HG03521 (cell line): ENCODE data around the gene EDNRA.
"Not testable (repeated sequence)": the region's sequence is repeated elsewhere in the genome, so short reads cannot be mapped to it uniquely, and the experiment has no call there.

Source experiments
- ATAC-seq: cut with Tn5 transposase; IDR thresholded peaks from one replicate; pipeline ENCODE4 v1.9.1; 2021; ENCODE audit warnings: mild to moderate bottlenecking, moderate library complexity; ENCODE audit not compliant: unreplicated experiment

Gene EDNRA

DNA sequence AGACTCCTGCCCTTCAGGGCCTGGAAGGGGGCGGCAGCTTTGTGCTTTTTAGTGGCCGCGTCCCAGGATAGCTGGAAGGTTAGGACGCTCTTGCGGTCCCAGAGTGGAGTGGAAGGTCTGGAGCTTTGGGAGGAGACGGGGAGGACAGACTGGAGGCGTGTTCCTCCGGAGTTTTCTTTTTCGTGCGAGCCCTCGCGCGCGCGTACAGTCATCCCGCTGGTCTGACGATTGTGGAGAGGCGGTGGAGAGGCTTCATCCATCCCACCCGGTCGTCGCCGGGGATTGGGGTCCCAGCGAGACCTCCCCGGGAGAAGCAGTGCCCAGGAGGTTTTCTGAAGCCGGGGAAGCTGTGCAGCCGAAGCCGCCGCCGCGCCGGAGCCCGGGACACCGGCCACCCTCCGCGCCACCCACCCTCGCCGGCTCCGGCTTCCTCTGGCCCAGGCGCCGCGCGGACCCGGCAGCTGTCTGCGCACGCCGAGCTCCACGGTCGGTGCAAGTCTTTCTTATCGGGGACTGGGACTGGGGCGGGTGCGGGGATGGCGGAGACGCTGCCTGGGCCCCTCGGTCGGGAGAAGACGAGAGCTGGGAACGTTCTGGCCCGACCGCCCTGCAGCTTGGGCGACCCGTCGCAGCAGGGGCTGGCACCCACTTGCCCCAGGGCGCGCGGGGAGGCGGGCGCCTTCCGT lies at the start of gene EDNRA:
TSS of gene EDNRA (plus strand) at position 207 of the 686 bp plus-strand sequence. CDS start 4,585 bp downstream, outside the sequence.
- ATAC-seq, result no peak

DNA sequence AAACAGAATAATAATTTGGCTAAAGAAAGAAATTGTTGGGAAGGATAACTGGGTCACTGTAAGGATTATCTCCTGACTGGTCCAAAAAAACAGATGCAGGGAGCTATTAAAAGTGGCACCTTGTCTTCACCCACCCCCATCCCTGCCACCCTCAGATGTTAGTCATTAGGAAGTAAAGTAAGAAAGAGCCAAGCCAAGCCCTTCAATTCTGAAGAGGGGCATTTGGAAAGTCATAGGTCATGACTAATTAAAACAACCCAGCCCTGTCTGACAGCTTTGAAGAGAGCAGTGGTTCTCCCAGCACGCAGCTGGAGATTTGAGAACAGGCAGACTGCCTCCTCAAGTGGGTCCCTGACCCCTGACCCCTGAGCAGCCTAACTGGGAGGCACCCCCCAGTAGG lies 46.5 kb upstream of the EDNRA start:
- ATAC-seq, result not testable (repeated sequence)

DNA sequence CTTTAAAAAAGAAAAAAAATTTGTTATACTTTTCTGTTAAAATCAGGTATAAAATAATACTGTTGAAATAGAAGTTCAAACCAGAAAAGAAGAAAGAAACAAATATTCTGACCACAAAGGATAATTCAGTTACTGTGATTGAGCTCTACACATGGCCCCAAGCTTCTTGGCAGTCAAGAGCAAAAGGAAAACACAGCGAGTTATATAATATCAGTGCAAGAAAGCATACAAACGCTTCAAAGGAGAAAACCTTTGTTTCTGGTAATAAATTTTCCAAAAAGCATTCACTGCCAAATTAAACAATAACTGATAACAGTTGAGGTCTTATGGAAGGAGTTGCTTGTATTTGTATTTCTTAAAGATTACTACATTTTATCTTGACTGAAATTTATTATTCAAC lies 40.5 kb upstream of the EDNRA start:
- no peak for ATAC-seq

DNA sequence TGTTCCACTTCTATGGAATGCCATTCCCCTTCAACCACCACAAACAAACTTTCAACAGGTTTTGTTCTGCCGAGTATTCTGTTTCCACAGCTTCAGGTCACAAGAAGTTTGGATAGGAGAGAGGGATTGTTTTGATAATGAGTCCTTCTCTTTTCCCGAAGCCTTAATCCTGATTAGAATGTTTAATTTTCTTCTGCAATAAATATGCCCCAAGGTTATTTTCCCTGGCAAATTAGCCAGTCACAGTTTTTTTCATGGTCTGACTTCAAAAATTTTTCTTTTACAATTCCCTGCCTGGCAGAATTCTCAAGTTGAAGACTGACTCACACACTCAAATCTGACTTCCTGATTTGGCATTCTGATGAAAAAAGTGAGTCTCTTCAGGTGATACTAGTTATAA lies 33.1 kb upstream of the EDNRA start:
- no peak for ATAC-seq

DNA sequence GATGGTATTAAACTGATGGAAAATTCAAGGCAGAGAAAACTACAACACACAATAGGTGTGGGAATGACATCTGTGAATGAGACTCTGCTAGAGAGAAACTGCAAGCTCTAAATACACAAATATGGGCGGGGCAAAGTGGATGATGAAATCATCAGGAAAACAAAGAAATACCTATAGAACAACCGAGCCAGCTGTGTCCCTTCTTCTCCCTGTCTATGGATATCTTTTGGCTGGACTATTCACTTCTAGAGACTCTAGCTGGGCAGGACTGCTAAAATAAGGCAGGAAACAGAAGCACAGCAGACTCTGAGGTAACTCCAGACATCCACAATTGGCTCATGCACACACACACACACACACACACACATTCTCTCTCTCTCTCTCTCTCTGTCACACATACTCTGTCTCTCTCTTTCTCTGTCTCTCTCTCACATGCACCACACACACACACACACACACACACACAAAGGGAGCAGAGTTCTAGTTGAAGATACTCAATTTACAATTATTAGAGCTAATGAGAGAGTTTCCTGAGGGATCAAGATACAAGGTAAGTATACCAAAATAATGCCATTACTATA lies 27.2 kb upstream of the EDNRA start:
- no peak for ATAC-seq

DNA sequence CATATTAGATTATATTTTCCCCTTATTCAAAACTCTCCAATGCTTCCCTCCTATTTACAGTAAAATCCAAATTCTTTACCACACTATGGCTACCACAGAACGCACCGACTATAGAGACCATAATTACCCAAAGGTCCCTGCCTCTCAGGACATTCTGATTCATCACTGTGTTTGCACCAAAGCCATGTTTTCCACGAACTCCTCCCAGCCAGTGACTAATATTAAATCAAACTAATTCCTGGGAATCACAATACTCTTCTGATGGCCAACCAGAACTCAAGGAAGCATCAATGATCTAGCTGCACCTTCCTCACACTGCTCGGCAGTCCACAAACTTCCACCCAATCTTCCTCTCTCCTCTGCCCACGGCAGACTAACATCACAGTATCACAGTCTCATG lies 24.2 kb upstream of the EDNRA start:
- no peak for ATAC-seq

DNA sequence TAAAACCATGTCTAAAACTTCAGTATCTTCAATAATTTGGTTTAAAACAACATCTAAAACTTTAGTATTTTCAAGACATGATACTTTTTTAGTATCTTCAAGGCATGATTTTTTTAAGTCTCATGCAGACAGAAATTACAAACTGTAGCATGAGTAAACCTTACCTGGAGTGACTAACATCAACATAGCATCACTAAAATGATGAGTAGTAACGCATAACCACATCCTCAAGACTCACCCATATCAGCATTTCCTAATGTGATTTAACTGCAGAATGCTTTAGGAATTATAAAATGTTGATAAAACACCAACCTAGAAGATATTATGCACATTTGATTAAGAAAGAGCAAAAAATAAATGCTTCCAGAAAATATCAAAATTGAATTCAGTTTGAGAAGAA lies 19.7 kb upstream of the EDNRA start:
- no peak for ATAC-seq

DNA sequence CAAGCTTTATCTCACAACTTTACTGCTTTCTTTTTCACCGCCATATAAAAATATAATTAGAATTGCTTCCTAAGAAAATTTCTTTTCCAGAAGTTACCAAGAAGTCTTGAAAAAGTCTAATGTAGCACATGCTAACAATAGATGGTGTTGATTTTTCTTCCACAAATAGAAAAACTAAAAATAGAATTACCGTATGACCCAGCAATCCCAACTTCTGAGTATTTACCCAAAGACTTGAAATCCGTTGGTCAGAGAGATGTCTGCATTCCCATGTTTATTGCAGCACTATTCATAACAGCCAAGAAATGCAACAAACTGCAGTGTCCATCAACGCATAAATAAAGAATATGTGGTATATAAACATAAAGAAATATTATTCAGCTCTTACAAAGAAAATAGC lies 17.8 kb upstream of the EDNRA start:
- no peak for ATAC-seq

DNA sequence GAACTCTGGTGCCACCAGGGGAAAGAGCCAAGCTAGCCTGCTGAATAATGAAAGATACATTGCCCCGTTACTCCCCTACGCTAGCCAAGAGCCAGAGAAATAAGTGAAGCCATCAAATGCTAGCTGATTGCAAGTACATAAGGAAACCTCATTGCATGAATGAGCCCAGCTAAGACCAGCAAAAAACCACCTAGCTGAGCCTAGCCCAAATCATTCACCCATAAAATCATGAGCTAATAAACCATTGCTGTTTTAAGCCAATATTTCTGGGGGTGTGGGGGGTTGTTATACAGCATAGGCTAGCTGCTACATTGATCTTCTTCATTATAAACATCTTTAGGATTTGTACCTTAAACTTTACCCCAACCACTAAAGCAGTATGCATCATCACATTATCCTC lies 15.4 kb upstream of the EDNRA start:
- no peak for ATAC-seq

DNA sequence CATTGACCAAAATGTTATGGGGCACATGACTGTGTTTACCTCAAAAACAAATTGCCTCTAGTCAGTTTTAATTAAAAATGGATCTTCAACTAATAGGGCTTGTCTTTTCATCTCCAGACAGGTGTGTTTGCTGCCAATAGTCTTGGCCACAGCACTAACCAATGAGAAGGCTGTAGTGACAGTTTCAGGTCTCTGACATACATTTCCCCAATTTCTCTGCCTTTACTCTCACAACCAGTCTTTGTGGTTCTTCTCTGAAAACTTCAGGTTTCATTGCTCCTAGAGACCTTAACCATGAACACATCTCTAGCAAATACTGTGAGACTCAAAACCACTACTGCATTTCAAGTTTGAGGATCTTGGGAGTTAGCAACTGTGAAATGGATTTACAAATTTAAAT lies 3.5 kb upstream of the EDNRA start:
- ATAC-seq, result peak; percentile 53

DNA sequence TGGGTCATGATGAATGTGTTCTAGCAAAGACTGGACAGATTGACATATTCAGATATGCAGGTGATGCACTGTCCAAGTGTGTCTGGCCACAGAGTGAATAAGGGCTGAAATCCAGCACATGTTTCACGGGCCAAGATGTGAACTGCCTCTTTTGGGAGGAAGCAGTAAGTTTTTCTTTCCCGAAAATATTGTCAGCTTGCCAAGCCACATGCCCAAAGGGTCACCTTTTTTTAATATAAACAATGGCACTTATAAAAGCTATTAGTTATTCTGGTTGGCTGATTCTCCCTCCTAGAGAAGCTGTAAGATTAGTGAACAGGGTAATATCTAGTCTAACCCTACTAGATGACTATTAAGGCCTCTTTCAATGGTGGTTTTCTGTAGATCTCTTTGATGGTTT lies 1.5 kb upstream of the EDNRA start:
- ATAC-seq, result no peak

DNA sequence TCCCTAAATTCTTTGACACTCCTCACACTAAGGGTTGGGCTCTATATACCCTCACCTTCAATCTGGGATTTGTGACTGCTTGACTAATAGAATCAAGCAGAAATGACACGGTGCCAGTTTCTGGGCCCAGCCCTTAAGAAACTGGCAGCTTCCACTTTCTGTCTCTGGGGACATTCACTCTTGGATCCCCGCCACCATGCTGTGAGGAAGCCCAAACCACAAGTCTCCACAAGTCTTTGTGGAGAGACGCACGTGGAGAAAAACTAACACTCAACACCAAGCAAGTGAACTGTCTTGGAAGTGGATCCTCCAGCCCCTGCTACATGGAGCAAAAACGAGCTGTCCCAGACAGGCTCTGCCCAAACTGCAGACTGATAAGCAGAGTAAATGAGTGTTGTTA lies 1.1 kb upstream of the EDNRA start:
- no peak for ATAC-seq

DNA sequence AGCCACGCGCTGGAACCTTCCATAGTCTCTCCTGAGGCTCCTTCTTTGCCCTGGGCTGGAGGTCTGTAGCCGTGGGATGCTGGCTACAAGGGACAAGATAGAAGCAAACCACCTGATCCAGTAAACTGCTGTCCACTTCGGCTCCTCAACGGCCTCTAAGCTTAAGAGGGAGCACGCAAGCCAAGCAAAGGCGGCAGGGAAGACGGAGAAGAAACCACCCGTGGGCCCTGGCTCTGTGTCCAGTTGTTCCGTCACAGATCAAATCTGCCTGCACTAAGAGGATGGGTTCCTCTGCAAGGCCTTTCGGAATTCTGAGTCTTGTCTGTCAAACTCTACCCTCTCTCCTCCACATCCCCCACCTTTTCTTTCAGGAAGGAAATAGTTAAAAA lies 401 bp upstream of the EDNRA start:
- no peak for ATAC-seq

DNA sequence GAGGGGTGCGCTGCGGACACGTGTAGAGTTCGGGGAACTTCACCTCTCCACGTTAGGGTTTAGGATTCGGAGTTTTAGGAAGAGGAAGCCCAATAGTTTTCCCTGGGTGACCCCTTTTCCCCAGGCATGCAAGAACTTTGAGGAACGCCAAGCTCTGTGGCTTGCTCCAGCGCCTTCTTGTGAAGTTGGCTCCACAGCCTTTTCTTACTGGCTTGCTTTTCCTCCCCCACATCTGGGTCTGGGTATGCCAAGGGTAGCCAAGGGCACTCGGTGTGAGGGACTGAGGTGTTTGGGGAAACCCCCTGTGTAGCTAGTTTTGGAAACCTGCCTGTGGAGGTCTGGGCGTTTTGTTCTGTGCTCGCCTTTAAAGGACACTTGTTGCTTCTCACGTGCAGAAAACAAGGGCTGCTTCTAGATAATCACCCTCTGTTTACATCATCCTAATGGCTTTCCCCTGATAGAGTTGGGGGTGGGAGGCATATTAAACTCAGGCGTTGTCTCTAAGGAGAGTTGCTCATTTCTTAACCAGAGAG lies 746 bp downstream of the EDNRA start:
- ATAC-seq, result no peak

DNA sequence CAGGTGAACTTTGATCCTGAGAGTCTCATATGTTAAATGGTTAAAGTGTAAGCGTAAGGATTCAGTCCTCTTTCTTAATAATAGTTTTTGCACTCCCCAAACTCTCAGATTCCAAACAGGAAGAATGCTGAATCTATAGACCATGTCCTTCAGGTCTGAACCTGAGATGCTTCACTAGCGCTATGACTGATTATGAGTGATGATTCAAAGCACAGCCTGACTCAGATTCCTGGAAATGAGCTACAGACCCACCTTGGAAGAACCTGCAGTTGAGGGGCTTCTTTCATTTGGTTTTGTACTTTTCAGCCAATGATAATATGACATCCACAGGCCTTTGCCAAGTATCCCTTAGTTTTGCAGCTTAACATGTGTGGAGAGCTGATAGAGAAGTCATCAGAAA lies 1.4 kb downstream of the EDNRA start:
- no peak for ATAC-seq

DNA sequence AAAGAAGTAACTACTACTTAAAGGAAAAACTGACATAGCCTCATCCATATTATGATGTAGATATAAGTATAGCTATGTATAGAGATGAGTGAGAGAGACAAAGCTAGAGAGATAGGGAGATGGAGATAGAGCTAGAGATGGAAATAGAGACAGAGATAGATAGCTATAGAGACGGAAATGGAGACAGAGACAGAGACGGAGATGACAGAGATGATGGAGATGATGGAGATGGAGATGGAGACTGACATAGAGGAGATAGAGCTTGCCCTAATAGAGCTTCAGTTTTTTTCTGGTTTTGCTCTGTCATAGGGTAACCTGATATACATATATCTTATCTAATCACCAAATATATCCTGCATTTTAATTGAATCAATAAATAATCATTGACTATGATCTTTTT lies 4.3 kb downstream of the EDNRA start:
- no peak for ATAC-seq

DNA sequence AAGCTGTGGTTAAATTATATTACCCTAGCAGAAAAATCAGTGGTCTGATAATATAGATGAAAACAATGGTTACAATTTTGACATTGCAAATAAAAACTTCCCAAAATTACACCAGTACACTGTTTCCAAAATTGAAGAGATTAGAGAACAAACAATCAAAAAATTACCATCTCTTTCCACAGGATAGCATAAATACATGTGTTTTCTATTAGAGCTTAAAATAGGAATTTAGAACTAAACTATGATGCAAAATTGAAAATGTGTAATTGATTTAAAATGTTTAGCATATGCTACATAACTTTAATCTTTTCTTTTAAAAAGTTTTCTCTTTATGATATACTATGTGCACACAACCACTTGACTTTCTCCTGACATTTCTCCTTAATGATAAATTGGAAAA lies 6.7 kb downstream of the EDNRA start:
- ATAC-seq, result no peak

DNA sequence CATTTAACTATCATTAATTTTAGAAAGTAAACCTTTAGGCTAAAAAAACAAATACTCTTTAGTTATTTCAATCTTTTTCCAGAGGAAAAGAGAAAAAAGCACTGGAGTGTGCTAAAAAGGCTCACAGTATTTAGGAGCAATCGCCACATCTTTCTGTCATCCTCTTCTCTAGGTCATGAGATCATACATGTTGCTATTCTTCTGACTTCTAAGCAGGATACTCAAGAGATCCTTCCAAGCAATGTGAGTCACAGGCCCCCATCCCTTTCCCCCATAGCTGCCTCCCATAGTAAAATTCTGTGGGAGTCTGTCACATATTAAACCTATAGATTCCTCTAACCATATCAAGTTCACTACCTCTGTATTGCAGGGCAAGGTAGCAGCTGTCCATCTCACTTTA lies 7.7 kb downstream of the EDNRA start:
- no peak for ATAC-seq

DNA sequence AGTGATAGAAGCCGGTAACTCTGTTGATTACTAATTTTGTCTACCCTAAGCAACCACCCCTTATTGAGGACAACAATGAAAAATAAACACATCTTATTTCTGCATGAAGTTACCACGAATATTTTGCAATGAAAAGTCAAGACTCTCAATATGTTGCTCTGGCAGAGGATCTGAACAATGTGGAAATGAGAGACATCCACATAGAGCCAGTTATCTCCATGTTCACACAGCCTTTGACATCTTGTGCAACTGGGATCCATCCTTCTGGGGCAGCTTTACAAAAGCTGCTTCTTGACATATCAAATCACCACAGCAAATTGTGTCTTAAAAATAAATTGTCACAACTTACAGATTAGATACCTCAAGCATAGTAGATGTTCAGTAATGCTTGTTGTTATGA lies 10.2 kb downstream of the EDNRA start:
- no peak for ATAC-seq

DNA sequence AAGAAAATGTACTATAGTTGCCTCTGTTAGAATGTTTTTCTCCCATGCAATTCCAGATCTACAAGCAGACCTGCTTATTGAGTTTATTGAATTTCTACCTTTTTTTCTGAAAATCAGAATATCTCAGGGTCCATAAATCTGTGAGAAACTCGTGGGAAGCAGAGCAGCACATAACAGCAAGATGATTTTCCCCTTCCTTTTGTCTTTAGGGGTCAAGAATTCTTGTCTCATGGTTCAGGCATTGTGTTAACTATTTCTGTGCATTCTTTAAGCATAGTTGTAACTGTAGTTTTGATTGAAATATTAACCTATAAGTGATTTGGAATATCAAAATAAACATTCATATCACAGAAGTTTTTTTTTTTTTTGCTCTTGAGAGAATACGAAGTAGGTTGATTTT lies 11.4 kb downstream of the EDNRA start:
- ATAC-seq, result no peak

DNA sequence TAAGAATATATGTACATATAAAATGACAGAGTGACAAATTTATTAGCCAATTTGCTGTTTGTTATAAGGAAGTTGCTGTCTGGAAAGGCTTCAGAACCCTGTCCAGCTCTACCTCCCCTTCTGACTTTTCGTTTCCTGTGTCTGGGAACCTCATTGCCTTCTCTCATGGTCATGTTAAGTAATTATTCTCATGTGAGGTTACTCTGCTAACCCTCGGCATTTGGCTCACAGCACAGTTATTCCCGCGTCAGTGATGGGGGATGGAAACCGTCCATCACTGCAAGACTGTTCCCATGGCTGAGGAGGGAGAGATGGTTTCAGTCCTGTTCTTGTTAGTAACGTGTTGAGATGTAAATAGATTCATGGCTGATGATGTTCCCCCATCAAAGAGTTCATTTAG lies 11.9 kb downstream of the EDNRA start:
- no peak for ATAC-seq

DNA sequence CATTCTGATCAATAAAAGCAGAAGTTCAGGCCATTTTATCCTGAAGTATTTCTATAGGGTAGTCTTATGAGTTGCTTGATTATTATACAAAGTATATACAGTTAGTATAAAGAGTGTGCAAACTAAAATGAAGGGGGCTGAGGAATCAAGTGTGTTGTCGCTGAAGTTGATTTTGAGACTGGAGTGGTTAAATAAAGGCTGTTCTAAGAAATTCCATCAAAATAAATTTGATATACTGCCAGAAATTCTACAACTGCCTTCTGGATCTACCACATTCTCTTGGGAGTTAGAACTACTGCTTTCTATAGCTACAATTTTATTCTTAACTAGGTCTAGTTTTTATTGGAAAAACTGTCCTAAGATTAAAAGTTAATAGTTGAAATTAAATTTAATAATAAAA lies 12.4 kb downstream of the EDNRA start:
- no peak for ATAC-seq

DNA sequence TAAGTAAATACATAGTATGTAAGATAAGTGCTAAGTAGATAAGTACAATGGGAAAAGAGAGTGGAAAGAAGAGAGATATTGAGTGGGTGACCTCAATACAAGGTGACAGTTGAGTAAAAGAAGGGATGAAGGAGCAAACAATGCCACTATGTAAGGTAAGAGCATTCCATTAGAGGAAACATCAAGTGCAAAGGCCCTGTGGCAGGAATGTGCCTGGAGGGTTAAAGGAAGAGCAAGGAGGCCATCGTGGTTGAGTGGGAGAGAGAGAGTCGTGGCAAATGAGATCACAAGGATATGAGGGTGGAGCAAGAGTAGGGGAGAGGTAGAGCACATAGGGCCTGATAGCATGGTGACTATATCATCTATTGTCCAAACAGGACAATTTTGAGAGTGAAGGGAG lies 13.4 kb downstream of the EDNRA start:
- ATAC-seq, result no peak
